Urinary bladder (tissue), 4 donors: ENCODE results near the gene GREM1. TPM values are rescaled to one million over a fixed set of nuclear protein-coding genes. Genes with fewer than 3 reads are reported as not detected.

Experiments
- DNase-seq: peaks from one replicate; pipeline ENCODE4 v3.0.0-alpha.2; 2015; ENCODE audit errors: extremely low spot score
- H3K27ac ChIP-seq: one replicate; pipeline ENCODE4 v1.5.1; 2013; ENCODE audit warnings: low read depth, mild to moderate bottlenecking, moderate library complexity
- H3K36me3 ChIP-seq: one replicate; pipeline ENCODE4 v1.6.1; 2013; ENCODE audit warnings: mild to moderate bottlenecking, moderate library complexity; ENCODE audit not compliant: insufficient read depth
- H3K4me1 ChIP-seq: one replicate; pipeline ENCODE4 v1.6.1; 2013; ENCODE audit warnings: mild to moderate bottlenecking, moderate library complexity; ENCODE audit not compliant: insufficient read depth
- H3K4me3 ChIP-seq: one replicate; pipeline ENCODE4 v1.5.1; 2013; ENCODE audit warnings: low read depth, low read length
- WGBS: extraction: QIAGEN DNeasy Blood & Tissue Kit; methylation state at CpG from one replicate; pipeline ENCODE4 v1.1.7; 2013; 5-methylcytosine and 5-hydroxymethylcytosine counted together
- polyA plus RNA-seq: library from polyadenylated mRNA; stranded (reverse); fragments of 200-250 nt; gene quantifications from one replicate; pipeline ENCODE4 v1.2.3, GENCODE V29; 2013
- total RNA-seq: library from RNA; depleted of rRNA; stranded (reverse); fragments of >200 nt; gene quantifications from one replicate; pipeline ENCODE4 v1.2.3, GENCODE V29; 2014
- donor health status: healthy with polysubstance abuse.
- donor health status: healthy.

The GREM1 gene
- total and polyA plus RNA-seq, 2 donors = 1.2 to 8.7 TPM

- no peak overlapping the region for H3K27ac ChIP-seq
- DNase-seq = no peak
- no peaks in the 10 kb centered on the region for H3K4me1 ChIP-seq
- no peaks in the 10 kb centered on the region for H3K36me3 ChIP-seq
- 51% methylated on average over 27 of the region's 27 CpGs for WGBS
- H3K4me3 ChIP-seq = no peak overlapping the region
Observed at GRCh38 chr15:32730677-32731654, 13.2 kb downstream of the GREM1 start.

- H3K27ac ChIP-seq = no peak overlapping the region
- 84% methylated on average over 6 of the region's 6 CpGs for WGBS
Observed at GRCh38 chr15:32732574-32733157, 14.9 kb downstream of the GREM1 start.

GRCh38 chr15:32733281-32733680 lies 15.5 kb downstream of the GREM1 start:
- H3K4me1 ChIP-seq = no peaks in the 10 kb centered on the region
- no peaks in the 10 kb centered on the region for H3K36me3 ChIP-seq
- no peak for DNase-seq
- H3K4me3 ChIP-seq = no peak overlapping the region
- H3K27ac ChIP-seq = no peak overlapping the region
- 75% methylated on average over 3 of the region's 3 CpGs for WGBS

More at GRCh38 chr15:32732574-32733157, 14.9 kb downstream of the GREM1 start:
- no peak for DNase-seq
- H3K4me1 ChIP-seq = no peaks in the 10 kb centered on the region
- no peak overlapping the region for H3K4me3 ChIP-seq
- H3K36me3 ChIP-seq = no peaks in the 10 kb centered on the region

- Histone ChIP-seq H3K36me3 (no peaks in the 10 kb centered on the region), H3K4me3 (no peak overlapping the region), H3K27ac (no peak overlapping the region), H3K4me1 (no peaks in the 10 kb centered on the region)
- WGBS = 83% methylated on average over 2 of the region's 2 CpGs
- no peak for DNase-seq
Observed at GRCh38 chr15:32735989-32736700, 18.3 kb downstream of the GREM1 start.

GRCh38 chr15:32736701-32737061 lies 18.9 kb downstream of the GREM1 start:
- WGBS = 75% methylated on average over 2 of the region's 2 CpGs
- H3K4me1 ChIP-seq = no peaks in the 10 kb centered on the region
- no peak overlapping the region for H3K4me3 ChIP-seq
- H3K27ac ChIP-seq = no peak overlapping the region
- DNase-seq = no peak
- H3K36me3 ChIP-seq = no peaks in the 10 kb centered on the region

GRCh38 chr15:32737304-32737703 lies 19.5 kb downstream of the GREM1 start:
- Histone ChIP-seq H3K4me1 (no peaks in the 10 kb centered on the region), H3K27ac (no peak overlapping the region), H3K4me3 (no peak overlapping the region), H3K36me3 (no peaks in the 10 kb centered on the region)
- no peak for DNase-seq
- WGBS = 80% methylated on average over 4 of the region's 4 CpGs

- no peaks in the 10 kb centered on the region for H3K4me1 ChIP-seq
- H3K36me3 ChIP-seq = no peaks in the 10 kb centered on the region
- H3K4me3 ChIP-seq = no peak overlapping the region
- H3K27ac ChIP-seq = no peak overlapping the region
- no peak for DNase-seq
- 82% methylated on average over 1 of the region's 1 CpG for WGBS
Observed at GRCh38 chr15:32738666-32739065, 20.9 kb downstream of the GREM1 start.

GRCh38 chr15:32739522-32740063 lies 21.8 kb downstream of the GREM1 start:
- WGBS = 63% methylated on average over 1 of the region's 1 CpG
- no peaks in the 10 kb centered on the region for H3K4me1 ChIP-seq
- no peak overlapping the region for H3K27ac ChIP-seq
- no peaks in the 10 kb centered on the region for H3K36me3 ChIP-seq
- H3K4me3 ChIP-seq = no peak overlapping the region
- DNase-seq = no peak

- WGBS = 56% methylated on average over 5 of the region's 5 CpGs
- Histone ChIP-seq H3K4me3 (no peak overlapping the region), H3K4me1 (no peaks in the 10 kb centered on the region), H3K27ac (no peak overlapping the region), H3K36me3 (no peaks in the 10 kb centered on the region)
- DNase-seq = no peak
Observed at GRCh38 chr15:32743411-32744140, 25.8 kb downstream of the GREM1 start.

GRCh38 chr15:32746116-32746857 lies 28.5 kb downstream of the GREM1 start:
- DNase-seq = no peak
- WGBS = 81% methylated on average over 4 of the region's 4 CpGs

GRCh38 chr15:32747921-32748342 lies 30.1 kb downstream of the GREM1 start:
- DNase-seq = no peak
- Histone ChIP-seq H3K27ac (no peak overlapping the region), H3K36me3 (no peaks in the 10 kb centered on the region), H3K4me3 (no peak overlapping the region), H3K4me1 (no peaks in the 10 kb centered on the region)
- 82% methylated on average over 4 of the region's 4 CpGs for WGBS

More at GRCh38 chr15:32746116-32746857, 28.5 kb downstream of the GREM1 start:
- no peaks in the 10 kb centered on the region for H3K36me3 ChIP-seq
- H3K4me1 ChIP-seq = no peaks in the 10 kb centered on the region
- H3K27ac ChIP-seq = no peak overlapping the region
- H3K4me3 ChIP-seq = no peak overlapping the region

- H3K36me3 ChIP-seq = no peaks in the 10 kb centered on the region
- no peak overlapping the region for H3K4me3 ChIP-seq
- 62% methylated on average over 3 of the region's 3 CpGs for WGBS
- no peak for DNase-seq
- H3K4me1 ChIP-seq = no peaks in the 10 kb centered on the region
- no peak overlapping the region for H3K27ac ChIP-seq
Observed at GRCh38 chr15:32750979-32751378, 33.2 kb downstream of the GREM1 start.
